Activated CD4-positive, alpha-beta T cell treated with anti-CD3 and anti-CD28 coated beads, Interleukin-2, amount 50 U/mL, for 24 hours (primary cell): ENCODE results near the gene LBX2.

Source experiments
- DNase-seq, 2 donors: peaks; one replicate each; pipeline ENCODE4 v3.0.0-alpha.2; 2020; ENCODE audit warnings: low read depth in 1 of 2, low spot score in 1 of 2

LBX2 gene, protein sequence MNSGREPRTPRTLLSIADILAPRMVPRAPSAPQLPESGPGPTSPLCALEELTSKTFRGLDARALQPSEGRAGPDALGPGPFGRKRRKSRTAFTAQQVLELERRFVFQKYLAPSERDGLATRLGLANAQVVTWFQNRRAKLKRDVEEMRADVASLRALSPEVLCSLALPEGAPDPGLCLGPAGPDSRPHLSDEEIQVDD

DNA sequence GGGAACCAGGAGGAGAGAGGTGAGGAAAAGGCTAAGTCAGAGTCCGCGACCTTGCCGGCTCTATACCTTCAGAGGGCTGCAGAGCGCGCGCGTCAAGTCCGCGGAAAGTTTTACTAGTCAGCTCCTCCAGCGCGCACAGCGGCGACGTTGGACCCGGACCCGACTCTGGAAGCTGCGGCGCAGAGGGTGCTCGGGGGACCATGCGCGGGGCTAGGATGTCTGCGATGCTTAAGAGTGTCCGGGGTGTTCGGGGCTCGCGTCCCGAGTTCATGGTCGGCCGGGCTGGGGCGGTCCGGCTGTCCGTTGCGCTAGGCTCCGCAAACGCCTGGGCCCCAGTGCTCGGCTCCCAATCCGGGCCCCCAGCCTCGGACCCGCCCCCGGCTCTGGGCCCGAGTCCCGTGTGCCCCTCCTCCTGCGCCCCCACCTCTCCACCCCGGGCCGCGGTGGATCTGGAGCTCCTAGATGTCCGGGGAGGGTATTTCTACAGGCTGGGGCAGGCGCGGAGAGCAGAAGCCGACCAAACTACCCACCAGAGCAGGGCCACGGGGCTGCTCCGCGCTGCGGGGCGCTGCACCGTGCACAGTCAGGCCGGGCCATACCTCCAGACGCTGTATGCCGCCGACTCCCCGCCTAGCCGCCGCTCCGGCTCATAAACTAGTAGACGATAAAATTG, at the start of gene LBX2:
TSS of gene LBX2 (minus strand) at position 337 of the 673 bp plus-strand sequence. CDS start at position 271, 66 bp downstream.
- DNase-seq = no peak

DNA sequence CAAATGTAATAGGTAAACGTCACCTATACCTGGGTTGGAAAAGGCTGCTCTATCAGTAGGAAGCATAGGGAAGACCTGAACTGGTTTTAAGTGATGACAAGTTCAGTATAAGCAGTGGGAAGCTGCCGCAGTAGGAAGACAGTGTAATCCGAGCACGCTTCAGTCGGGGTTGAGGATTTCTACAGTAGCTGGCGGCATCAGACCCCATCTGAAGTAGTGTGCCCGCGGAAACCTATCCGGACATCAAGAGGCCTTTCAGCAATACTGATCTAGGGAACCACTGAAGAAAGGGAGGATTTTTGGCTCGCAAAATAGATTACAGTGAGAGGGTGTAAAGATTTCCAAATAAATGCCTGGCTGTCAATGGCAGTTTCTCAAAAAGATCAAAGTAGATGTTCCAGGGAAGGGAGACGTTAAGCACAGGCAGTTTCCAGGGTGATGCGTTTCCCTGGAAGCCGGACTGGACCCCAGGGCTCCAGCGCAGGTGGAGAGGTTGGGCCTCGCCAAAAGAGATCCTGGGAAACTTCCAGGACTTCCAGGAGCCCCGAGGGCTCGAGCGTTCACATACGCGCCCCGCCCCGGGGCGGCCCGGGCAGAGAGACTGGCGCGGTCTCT, 49.0 kb upstream of the LBX2 start:
- no peak for DNase-seq

DNA sequence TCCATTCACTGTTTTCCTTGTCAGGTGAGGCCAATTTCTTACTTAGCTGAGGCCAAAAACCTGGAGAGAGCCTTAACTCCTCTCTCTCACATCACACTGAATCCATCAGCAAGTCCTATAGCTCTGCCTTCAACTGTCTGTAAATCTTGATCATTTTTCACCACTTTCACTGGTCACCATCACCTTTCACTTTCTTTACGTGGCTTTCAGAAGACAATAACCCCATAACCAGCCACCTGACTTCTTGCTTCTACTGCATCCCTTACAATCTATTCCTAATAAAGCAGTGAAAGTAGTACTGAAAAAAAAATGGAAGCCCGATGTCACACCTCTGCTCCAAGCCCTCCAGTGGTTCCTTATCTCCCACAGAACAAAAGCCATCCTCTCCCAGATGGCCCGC, 46.6 kb upstream of the LBX2 start:
- DNase-seq = no peak

DNA sequence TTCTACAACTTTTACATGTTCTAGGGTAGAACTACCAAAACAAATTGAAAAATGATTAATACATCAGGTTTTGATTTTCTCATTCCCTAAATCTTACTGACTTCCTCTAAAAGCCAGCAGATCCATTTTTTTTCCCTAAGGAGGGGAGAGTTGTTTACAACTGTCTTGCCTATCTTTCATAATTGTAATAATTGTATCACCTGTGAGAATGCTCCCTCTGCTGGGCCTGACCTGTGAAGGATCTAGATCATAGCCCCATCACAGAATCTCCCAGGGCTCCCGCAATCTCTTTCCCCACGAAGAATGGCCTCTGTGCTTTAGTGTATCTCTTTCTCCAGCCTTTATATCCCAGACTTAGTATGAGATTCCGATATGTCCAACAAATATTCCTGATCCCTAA, 45.2 kb upstream of the LBX2 start:
- DNase-seq = no peak

DNA sequence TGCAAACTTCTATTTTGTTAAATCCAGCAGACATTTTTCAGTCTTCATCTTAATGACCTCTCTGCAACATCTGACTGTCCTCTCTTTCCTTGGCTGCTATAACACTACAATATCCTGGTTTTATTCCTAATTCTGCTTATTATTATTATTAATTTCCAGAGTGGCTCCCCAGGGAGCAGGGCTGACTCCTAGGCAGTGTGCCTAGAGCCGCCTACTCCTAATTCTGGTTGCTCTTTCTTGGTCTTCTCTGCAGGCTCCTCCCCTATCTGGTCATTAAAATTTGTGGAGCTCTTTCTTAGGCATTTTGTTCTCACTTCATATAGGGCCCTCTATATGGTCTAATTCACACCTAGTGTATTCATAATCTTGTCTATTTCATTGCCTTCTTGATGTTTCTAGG, 43.6 kb upstream of the LBX2 start:
- DNase-seq = no peak

DNA sequence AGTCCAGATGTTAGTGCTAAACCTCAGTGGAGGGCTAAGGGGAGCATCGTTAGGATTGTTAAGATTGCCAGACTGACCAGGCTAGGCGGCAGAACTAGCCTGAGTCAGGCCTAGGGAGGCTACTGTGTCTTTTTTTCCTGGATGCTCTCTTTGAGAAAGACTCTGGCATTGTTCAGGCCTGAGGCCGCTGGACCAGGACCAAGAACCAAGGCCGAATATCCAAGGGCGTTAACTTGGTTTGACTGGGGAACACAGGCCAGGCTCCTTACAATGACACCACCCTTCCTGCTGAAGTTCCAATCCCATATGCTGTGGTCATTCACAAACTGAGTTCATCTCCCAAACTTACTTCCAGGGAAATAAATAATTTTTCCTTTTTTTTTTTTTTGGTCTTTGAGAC, 40.9 kb upstream of the LBX2 start:
- no peak for DNase-seq

DNA sequence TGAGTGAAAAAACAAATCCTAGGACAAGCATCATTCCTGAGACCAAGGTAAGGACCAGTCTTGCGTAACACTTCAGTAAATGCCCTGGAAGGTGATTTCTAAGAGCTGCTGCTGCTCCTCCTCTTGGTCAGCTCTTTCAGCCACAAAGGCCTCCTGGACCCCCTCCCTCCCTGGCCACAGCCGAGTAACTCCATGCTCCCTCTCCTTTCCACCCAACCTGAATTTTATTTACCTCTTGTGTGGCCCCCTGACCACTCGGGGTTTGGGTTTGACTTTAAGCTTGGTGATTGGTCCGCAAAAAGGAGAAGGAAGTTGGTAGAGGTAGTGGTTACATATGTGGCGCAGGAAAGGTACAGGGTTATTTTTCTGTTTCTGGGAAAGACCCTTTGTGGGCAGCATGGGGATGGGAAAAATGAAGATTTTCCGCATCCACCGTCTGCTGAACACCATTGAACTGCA, 39.5 kb upstream of the LBX2 start:
- no peak for DNase-seq

DNA sequence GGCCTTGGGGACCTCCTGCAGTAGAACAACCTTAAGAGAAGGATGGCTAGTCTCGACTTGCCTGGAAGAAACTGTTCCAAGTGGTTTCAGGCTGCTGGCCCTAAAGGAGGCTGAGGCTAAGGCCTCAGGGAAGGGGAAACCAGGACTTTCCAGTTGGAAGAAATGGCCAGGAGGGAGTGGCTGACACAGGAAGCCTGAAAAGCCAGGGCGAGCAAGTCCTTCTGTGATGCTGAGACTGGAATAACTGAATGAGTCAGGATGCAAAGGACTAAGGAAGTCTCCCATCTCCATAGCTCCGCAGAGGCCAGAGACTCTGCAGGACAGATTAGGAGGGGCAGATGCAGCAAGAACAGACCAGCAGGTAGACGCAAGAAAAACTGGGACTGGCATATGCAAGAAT, 37.7 kb upstream of the LBX2 start:
- no peak for DNase-seq

DNA sequence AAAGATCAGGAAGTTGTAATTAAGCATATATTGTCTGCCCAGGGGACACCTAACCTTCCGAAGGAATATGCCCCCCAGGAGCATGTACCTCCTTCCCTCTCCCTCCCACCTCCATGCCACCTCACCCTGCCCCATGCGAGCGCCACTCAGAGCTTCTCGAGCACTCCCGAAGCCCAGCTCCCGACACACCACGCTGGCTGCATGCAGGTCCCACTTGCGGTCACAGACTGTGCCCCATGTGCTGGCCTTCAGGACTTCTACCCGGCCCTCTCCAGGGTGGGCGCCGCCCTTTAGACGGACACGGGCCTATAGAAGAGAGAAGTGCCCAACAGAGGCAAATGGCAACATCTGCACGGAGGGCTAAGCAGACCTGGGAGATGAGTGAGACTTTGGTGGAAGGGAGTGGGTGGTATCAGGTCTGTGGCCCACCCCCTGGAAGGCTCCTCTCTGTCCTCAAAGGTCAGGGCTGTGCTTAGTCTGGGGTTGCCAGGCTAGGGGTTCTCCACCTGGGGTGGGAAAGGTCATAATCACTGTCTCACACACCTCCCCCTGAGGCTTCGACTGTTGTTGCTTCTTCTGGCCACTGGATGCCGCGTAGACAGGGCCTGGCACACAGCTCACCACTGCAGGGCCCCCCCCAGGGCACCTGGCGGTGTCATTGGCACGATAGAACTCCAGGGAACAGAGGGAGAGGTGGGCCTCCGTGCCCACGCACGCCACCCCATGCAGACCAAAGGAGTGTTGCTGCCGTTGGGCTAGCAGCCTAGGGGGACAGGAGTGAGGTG, 37.0 kb upstream of the LBX2 start:
- DNase-seq = no peak

DNA sequence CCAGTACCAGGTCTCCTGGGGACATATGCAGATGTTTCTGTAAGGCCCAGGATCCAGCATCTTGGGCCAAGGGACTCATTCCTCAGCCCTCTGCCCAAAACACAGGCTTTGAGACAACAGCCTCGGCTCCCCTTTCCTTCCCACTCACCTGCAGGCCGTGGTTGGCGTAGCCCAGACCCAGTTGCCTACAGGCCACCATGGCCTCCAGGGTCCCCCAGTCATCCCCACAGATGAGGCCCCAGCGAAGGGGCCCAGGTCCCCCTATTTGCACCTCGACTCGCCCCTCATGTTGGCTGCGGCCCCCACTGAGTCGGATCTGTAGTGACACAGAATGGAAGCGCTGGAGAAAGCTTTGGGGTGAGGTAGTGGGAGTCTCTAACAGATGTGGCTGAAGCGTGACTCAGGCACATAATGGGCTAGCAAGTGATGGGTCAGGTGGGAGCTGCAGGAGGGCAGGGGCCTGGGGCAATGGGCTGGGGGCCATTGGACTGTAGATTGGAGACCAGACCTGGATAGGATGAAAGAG, 36.1 kb upstream of the LBX2 start:
- no peak for DNase-seq

DNA sequence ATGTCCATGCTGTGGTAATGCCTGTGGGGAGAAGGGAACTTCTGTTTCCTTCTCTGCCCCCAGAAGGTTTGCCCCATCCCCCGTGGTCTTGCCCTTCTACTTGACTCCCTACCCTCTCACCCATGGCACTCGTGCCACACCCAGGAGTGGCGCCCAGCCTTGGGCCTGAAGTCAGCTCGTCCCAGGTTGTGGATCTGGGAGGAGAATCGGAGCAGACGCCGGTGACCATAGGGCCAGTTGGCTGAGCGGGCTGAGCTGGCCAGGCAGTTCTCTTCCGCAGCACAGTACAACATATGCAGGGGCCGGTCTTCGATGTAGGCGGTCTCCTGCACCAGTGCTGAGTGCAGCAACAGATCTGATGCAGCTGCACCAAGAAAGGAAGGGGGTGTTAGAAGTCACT, 35.0 kb upstream of the LBX2 start:
- DNase-seq = no peak

DNA sequence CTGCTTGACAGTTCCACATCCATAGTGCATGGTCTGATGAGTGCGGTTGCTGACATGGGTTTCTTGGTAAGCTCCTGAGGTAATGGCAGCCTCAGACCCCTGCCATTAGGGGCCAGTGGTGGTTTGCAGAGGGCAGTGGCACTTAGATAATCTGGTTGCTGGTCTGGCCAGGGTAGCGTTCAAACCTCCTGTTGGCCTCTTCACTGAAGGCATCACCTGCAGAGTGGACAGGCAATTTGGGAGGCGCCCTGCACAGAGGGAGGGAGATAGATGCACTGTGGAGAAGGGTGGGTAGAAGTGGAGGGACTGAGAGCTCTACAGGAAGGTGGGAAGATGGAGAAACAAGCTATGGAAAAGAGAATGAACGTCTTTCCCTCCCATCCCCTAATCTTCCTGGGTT, 34.1 kb upstream of the LBX2 start:
- no peak for DNase-seq

DNA sequence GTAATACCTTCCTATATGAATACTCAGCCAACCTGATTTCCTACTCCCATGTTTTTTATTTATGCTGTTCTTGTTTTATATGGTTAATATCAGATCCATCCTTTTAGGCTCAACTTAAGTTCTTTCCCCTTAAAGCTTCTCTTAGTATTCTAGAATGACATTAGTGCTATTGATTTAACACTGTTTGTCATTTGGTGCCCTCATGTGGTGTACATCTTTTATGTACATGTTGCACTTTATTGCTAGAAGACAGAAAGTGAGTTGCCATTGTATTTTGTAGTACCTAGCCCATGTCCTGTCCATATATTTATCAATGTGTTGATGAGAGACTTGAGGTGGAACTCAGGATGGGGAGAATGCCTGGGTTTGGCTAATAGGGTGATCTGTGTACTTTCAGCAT, 32.8 kb upstream of the LBX2 start:
- DNase-seq = no peak

DNA sequence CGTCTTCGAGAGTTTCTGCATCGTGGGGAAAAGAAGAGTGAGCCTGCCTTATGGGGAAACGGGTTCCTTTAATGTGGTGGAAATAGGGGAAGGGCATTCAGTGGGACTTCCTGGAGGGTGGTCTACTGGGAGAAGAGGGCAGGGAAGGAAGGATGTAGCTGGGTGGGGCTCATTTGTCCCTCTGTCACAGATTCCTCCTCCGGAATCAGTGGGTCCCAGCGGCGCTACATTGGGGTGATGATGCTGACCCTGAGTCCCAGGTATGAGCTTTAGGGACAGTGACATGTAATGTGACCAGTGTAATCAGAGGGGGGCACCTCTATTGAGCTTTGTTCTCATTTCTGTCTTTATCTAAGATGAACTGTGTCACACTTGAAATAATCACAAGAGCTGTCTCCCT, 32.3 kb upstream of the LBX2 start:
- no peak for DNase-seq

DNA sequence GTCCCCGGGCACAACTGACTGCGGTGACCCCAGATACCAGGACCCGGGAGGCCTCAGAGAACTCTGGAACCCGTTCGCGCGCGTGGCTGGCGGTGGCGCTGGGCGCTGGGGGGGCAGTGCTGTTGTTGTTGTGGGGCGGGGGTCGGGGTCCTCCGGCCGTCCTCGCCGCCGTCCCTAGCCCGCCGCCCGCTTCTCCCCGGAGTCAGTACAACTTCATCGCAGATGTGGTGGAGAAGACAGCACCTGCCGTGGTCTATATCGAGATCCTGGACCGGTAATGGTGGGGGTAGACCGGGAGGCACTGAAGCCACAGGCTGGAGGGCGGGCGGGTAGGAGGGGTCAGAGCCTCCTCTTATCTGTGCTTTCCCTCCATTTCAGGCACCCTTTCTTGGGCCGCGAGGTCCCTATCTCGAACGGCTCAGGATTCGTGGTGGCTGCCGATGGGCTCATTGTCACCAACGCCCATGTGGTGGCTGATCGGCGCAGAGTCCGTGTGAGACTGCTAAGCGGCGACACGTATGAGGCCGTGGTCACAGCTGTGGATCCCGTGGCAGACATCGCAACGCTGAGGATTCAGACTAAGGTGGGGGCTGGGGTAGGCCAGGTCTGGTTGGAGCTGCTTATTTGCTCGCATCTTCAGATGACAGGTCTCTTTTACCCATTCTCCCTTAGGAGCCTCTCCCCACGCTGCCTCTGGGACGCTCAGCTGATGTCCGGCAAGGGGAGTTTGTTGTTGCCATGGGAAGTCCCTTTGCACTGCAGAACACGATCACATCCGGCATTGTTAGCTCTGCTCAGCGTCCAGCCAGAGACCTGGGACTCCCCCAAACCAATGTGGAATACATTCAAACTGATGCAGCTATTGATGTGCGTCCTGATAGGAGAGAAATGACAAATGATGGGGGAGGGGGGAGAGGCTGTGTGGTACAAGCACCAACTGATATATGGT, 31.1 kb upstream of the LBX2 start:
- no peak for DNase-seq

DNA sequence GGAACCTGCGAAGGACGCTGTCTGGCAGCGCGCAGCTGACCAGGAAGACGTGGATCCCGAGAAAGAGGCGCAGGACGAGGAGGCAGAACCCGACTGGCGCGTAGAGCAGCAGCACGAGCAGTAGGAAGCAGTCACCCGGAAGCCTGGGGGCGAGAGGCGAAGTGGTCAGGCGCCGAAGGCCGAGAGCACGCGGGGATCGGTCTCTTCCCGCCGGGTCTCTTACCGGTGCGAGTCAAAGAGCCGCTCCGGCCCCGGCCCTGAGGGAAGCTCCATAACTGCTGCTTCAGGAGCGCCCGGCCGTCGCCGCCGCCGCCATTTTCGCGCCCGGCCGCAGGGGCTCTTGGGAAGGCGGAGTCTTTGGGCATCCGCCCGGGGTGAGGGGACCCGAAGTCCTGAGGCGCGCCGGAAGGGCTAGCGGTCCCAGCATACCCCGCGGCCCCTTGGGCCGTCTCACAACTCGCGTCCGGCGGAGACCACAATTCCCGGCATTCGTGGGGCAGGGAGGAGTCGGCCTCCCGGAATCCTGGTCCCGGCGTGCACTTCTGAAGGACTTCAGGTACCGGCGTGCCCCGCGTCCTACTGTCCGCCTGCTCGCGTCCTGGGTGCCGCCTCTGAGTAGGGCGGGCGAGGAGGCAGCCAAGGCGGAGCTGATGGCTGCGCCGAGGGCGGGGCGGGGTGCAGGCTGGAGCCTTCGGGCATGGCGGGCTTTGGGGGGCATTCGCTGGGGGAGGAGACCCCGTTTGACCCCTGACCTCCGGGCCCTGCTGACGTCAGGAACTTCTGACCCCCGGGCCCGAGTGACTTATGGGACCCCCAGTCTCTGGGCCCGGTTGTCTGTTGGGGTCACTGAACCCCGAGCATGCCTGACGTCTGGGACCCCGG, 30.2 kb upstream of the LBX2 start, which contains the start of the genes AUP1 and HTRA2:
TSS of gene AUP1 (minus strand) at position 350 of the 882 bp plus-strand sequence. CDS start at position 273, 77 bp downstream.
TSS of gene HTRA2 (plus strand) at position 577 of the 882 bp plus-strand sequence. CDS start at position 651, 74 bp downstream.
- peak; percentile 75 to 93 for DNase-seq

DNA sequence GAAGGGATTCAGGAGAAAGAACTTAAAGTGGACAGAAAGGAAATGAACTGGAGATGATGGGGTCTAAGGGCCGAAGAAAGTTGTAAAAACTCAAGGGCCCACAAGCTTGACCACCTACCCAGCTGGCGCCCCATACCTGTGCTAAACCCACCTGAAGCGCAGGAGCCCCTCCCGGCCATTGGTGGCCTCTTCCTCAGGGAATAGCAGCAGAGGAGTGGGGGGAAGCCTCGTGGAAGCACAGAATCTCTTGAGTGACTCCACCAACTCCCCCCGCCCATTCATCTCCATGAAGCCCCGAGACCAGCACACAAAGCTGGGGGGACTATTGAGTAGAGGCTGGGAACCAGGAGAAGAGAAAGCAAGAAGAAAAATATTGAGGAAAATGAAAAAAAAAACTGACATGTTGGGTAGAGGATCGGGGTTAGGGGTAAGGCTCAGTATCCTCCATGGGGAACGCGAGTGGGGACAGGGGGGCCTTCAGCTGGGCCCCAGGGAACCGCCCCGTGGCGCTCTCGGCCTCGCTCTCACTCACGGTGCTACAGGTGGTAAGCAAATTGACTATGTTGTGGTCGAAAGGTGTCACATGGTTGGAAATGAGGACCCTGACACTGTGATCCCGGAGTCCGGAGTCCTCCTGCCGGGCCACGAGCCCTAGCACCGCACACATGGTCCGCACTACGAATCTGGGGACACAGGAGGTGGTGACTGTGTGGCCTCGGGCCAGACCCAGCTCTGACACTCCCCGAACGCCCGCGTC, 29.4 kb upstream of the LBX2 start:
- DNase-seq = no peak

DNA sequence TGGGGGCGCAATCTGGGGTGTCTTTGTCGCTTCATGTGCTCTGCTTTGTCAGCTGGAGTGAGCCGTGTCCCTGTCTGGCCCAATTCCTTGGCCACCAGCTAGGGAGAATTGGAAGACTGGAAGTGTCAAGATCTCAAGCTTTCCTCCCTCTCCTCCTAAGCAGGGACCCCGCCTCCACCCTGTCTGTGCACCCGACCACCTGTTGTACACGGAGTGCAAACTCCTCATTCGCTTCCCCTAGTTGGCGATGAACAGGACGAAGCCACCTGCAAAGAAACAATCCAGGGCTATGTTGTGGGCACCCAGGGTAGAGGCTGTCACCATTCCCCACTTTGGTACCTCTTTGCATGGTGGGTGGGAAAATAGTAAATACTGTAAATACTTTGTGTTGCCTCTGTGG, 28.3 kb upstream of the LBX2 start:
- DNase-seq = no peak
